NB4 (cell line): ENCODE results near the gene SGCD.

ENCODE experiments used
- DNase-seq: peaks from one replicate; pipeline ENCODE4 v3.0.0; 2010; ENCODE audit warnings: low read depth
- H3K4me3 ChIP-seq: one replicate; pipeline ENCODE4 v1.5.1; 2011; ENCODE audit warnings: mild to moderate bottlenecking, low read depth, low read length, moderate library complexity
- MYC ChIP-seq: IDR thresholded peaks from 2 replicates; pipeline ENCODE4 v1.6.1; 2011; ENCODE audit warnings: low read depth, low read length
- POLR2A ChIP-seq: IDR thresholded peaks from 2 replicates; pipeline ENCODE4 v1.6.1; 2011; ENCODE audit warnings: mild to moderate bottlenecking; ENCODE audit not compliant: insufficient read length; ENCODE audit errors: extremely low read depth
- TF ChIP-seq, protein P1 (sequence below): IDR thresholded peaks from one replicate; pipeline ENCODE4 v1.5.1; 2012; ENCODE audit warnings: low read depth, low read length
- TF ChIP-seq, protein P2 (sequence below): IDR thresholded peaks from 2 replicates; pipeline ENCODE4 v1.6.1; 2011; ENCODE audit warnings: low read depth, low read length

Gene SGCD

DNA sequence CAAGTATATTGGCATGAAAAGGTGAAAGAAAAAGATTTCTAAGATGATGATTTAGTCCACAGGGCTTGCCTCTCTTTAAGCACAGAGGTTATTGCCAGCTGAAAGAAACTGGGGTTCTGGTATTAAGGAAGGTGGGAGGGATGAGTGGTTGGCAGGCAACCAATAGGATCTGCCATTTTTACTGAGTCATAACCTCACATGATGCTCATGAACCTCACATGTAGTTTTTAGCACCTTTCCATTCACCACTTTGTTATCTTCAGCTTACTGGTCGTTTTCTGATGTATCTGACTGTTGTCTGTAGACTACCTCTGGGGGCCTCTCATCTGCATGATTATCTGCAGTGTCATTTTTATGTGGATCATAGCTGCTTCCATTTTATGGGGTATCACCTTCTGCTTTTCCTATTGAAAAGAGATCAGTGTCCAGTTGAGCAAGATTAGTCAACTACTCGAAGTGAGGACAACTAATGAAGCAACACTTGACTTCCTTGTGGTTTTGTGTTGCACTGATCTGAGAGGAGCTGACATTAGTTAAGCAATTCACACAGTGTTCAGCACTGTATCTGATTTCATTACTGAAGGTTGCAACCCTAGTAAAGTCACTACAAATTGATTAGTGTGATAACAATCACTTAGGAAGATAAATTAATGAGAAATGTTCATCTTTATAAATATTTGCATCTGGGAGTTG is 186.3 kb downstream of the SGCD start:
- TF ChIP-seq MYC: no peak
- DNase-seq: peak; percentile 45
- no peak overlapping the region for H3K4me3 ChIP-seq

DNA sequence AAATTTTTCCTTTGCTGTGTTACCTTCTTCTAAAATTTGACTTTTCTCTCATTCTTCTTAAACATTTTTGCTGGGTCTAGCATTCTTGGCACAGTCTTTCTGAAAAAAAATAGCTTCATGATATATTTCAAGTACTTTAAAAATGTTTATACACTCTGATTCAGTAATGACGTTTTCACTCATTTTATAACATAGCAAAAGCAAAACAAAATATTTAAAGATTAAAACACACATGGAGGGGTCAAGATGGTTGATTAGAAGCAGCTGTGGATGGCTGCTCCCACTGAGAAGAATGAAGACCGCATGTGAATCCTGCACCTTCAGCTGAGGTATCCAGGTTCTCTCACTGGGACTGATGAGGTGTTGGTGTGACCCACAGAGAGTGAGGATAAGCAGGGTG is 188.2 kb downstream of the SGCD start:
- no peak for DNase-seq
- no peak for TF ChIP-seq MYC
- TF ChIP-seq, protein P1, sequence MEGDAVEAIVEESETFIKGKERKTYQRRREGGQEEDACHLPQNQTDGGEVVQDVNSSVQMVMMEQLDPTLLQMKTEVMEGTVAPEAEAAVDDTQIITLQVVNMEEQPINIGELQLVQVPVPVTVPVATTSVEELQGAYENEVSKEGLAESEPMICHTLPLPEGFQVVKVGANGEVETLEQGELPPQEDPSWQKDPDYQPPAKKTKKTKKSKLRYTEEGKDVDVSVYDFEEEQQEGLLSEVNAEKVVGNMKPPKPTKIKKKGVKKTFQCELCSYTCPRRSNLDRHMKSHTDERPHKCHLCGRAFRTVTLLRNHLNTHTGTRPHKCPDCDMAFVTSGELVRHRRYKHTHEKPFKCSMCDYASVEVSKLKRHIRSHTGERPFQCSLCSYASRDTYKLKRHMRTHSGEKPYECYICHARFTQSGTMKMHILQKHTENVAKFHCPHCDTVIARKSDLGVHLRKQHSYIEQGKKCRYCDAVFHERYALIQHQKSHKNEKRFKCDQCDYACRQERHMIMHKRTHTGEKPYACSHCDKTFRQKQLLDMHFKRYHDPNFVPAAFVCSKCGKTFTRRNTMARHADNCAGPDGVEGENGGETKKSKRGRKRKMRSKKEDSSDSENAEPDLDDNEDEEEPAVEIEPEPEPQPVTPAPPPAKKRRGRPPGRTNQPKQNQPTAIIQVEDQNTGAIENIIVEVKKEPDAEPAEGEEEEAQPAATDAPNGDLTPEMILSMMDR: no peak
- TF ChIP-seq, protein P2, sequence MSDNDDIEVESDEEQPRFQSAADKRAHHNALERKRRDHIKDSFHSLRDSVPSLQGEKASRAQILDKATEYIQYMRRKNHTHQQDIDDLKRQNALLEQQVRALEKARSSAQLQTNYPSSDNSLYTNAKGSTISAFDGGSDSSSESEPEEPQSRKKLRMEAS: no peak
- TF ChIP-seq POLR2A: no peak
- no peak overlapping the region for H3K4me3 ChIP-seq

DNA sequence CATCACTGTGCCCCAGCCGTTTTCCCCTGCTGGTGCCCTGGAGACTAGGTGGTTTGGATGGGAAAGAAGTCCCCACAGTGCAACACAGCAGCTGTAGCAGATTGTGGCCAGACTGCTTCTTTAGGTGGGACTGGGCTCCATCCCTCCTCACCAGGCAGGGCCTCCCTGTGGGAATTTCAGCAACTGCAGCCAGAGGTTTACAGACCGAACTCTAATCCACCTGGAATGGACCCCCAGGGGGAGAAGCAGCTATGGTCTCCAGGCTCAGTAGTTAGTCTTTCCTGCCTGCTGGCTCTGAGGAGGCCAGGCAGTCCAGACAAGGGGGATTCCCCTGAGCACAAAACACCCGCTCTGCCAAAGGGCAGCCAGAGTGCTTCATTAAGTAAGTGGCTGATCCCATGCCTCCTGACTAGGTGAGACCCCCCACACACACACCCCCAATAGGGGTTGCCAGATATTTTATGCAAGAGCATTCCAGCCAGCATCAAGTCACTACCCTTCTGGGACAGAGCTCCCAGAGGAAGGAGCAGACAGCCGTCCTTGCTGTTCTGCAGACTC is 188.9 kb downstream of the SGCD start:
- TF ChIP-seq POLR2A (no peak), MYC (no peak)
- TF ChIP-seq, protein P1: no peak
- TF ChIP-seq, protein P2: no peak
- H3K4me3 ChIP-seq: no peak overlapping the region
- DNase-seq: no peak

DNA sequence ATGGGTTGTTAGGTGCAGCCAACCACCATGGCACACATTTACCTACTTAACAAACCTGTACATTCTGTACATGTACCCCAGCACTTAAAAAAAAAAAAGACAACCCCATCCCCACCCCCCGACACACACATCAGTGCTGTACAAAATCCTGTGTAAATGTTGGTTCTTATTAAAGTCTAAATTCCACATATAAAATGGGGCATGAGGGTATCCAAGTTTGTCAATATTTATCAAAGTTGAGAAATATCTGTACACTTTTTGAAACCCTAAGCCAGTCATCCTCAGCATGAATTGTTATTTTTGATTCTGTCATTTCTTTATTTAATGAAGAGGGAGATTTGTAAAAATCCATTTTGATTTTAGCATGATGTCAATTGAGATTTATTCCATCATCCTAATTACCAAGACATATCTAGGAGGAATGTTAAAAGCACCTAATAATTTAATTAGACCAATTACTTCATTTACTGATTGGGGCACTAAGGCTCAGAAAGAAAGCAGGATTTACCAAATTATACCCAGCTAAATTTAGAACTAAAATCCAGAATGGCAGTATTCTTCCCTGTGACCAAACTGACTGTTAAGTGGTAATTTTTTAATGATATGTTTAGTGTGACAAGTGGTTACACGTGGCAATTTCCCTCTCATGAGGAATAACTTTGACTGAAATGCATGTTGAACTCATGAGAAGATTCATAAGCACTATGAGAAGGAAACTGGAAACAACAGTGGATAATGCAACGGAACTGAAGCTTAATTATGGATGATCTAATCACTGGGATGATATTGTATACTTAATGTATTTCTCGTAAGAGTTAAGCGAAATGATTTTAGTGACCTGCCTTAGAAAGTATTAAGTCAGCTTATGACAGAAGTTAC is 195.9 kb downstream of the SGCD start:
- H3K4me3 ChIP-seq: no peak overlapping the region
- TF ChIP-seq, protein P2: no peak
- TF ChIP-seq MYC: no peak
- TF ChIP-seq, protein P1: no peak
- no peak for TF ChIP-seq POLR2A
- no peak for DNase-seq

DNA sequence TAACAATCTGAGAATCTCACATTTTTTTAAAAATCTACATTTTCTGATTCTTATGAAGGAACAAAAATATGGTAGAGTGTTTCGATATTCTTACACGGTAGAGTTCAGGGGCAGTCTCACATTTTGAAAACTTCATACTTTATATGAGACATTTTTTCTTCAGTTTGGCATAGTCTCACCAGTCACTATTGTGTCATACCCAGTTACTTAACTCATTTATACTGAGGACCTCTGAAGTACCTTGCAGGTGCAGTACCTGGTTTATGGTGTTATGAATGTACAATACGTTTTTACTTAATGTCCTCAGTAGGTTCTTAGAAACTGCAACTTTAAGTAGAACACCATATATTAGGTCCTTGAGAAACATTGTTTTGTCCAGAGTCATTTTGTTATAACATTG is 196.6 kb downstream of the SGCD start:
- H3K4me3 ChIP-seq: no peak overlapping the region
- TF ChIP-seq POLR2A (no peak), MYC (no peak)
- TF ChIP-seq, protein P1: no peak
- TF ChIP-seq, protein P2: no peak
- no peak for DNase-seq
